Suppressor macrophage (primary cell): ENCODE measurements around the gene PABPC1L.
"Not testable (repeated sequence)": the region's sequence is repeated elsewhere in the genome, so short reads cannot be mapped to it uniquely, and the experiment has no call there.

ENCODE experiments used
- DNase-seq, 4 experiments: peaks; one replicate each; pipeline ENCODE4 v3.0.0-alpha.2; 2020 to 2022
- total RNA-seq, 17 experiments: gene quantifications; one replicate each; lab custom pipeline; 2026; ENCODE audit warnings: mixed read lengths in 6 of 17, inconsistent platforms in 3 of 17; lab: John Stamatoyannopoulos, UW

PABPC1L gene
- 1.2 to 7.3 (median 3.3) reads per million in 17 experiments for total RNA-seq

- peak; percentile 55 to 81 (median 74) for DNase-seq
Observed at GRCh38 chr20:44909872-44910689, at the start of gene PABPC1L. Gene PABPC1L (plus strand): TSS chr20:44910060. CDS start chr20:44910144, 84 bp downstream.

- DNase-seq = no peak
Observed at GRCh38 chr20:44861531-44862006, 48.3 kb upstream of the PABPC1L start.

- no peak for DNase-seq
Observed at GRCh38 chr20:44862286-44862685, 47.6 kb upstream of the PABPC1L start.

GRCh38 chr20:44863365-44864084, 46.3 kb upstream of the PABPC1L start:
- DNase-seq = not testable (repeated sequence)

- DNase-seq = not testable (repeated sequence)
Observed at GRCh38 chr20:44864493-44864892, 45.4 kb upstream of the PABPC1L start.

GRCh38 chr20:44866703-44867335, 43.0 kb upstream of the PABPC1L start:
- DNase-seq = peak; percentile 22 to 65 (median 41)

GRCh38 chr20:44869471-44869870, 40.4 kb upstream of the PABPC1L start:
- DNase-seq = no peak

GRCh38 chr20:44882360-44882759, 27.5 kb upstream of the PABPC1L start:
- DNase-seq = not testable (repeated sequence)

GRCh38 chr20:44883214-44883902, 26.5 kb upstream of the PABPC1L start:
- no peak for DNase-seq

GRCh38 chr20:44884907-44885391, 24.9 kb upstream of the PABPC1L start:
- no peak for DNase-seq

GRCh38 chr20:44885392-44886265, 24.2 kb upstream of the PABPC1L start, which contains the start of gene YWHAB:
Gene YWHAB (plus strand): TSS chr20:44885705. CDS start chr20:44901534, 15,829 bp downstream.
- peak; percentile 98 to 100 (median 99) for DNase-seq

GRCh38 chr20:44886266-44886651, 23.6 kb upstream of the PABPC1L start:
- DNase-seq = no peak

GRCh38 chr20:44886828-44887227, 23.0 kb upstream of the PABPC1L start:
- no peak for DNase-seq

- no peak for DNase-seq
Observed at GRCh38 chr20:44887466-44887865, 22.4 kb upstream of the PABPC1L start.

GRCh38 chr20:44888226-44889103, 21.4 kb upstream of the PABPC1L start:
- DNase-seq = peak in 1 of 4 experiments; percentile 18

- DNase-seq = no peak
Observed at GRCh38 chr20:44891826-44892225, 18.0 kb upstream of the PABPC1L start.

- no peak for DNase-seq
Observed at GRCh38 chr20:44894959-44895358, 14.9 kb upstream of the PABPC1L start.

GRCh38 chr20:44896583-44896982, 13.3 kb upstream of the PABPC1L start:
- DNase-seq = peak; percentile 65 to 90 (median 80)

- peak in 1 of 4 experiments; percentile 20 for DNase-seq
Observed at GRCh38 chr20:44897133-44897532, 12.7 kb upstream of the PABPC1L start.
